GM12875 (cell line): ENCODE data around the gene HBG2.

Source experiments
- H3K4me3 ChIP-seq: one replicate; pipeline ENCODE4 v1.5.1; 2011; ENCODE audit warnings: low read depth, low read length, control low read depth
- CTCF ChIP-seq: IDR thresholded peaks from 2 replicates; pipeline ENCODE4 v1.5.1; 2011; ENCODE audit warnings: low read depth, mild to moderate bottlenecking, control low read depth, inconsistent platforms, low read length, moderate library complexity, borderline replicate concordance; ENCODE audit not compliant: insufficient read depth

The HBG2 gene

GRCh38 chr11:5293028-5293427 lies 38.4 kb upstream of the HBG2 start:
- no peak for TF ChIP-seq CTCF
- H3K4me3 ChIP-seq = no peak overlapping the region

GRCh38 chr11:5291207-5291838 lies 36.7 kb upstream of the HBG2 start:
- peak; percentile 62 for TF ChIP-seq CTCF
- H3K4me3 ChIP-seq = no peak overlapping the region

GRCh38 chr11:5290106-5290505 lies 35.5 kb upstream of the HBG2 start:
- TF ChIP-seq CTCF = no peak
- no peak overlapping the region for H3K4me3 ChIP-seq

GRCh38 chr11:5289696-5290095 lies 35.1 kb upstream of the HBG2 start:
- no peak for TF ChIP-seq CTCF
- no peak overlapping the region for H3K4me3 ChIP-seq

- H3K4me3 ChIP-seq = no peak overlapping the region
- no peak for TF ChIP-seq CTCF
Observed at GRCh38 chr11:5288906-5289550, 34.4 kb upstream of the HBG2 start.

- TF ChIP-seq CTCF = no peak
- H3K4me3 ChIP-seq = no peak overlapping the region
Observed at GRCh38 chr11:5288108-5288905, 33.7 kb upstream of the HBG2 start.
